ENCODE measurements around the gene PIK3AP1. TPM values are rescaled to one million over a fixed set of nuclear protein-coding genes. Genes with fewer than 3 reads are reported as not detected.

PIK3AP1 gene
- total RNA-seq, 1 donor from 2014 or later = 6.9 TPM

GRCh38 chr10:96658844-96659243 is 61.5 kb downstream of the PIK3AP1 start:
- intact Hi-C loops (cut with DNase I) = no loop called here
- ATAC-seq (ENCODE audit: poor library complexity) = no peak

GRCh38 chr10:96657385-96657784 is 62.9 kb downstream of the PIK3AP1 start:
- DNase-seq (no peak), ATAC-seq (ENCODE audit: poor library complexity) (no peak)
- intact Hi-C loops (cut with DNase I) = no loop called here

More at GRCh38 chr10:96658844-96659243, 61.5 kb downstream of the PIK3AP1 start:
- DNase-seq = no peak

GRCh38 chr10:96656839-96657238 is 63.5 kb downstream of the PIK3AP1 start:
- peak; percentile 57 for ATAC-seq (ENCODE audit: poor library complexity)
- intact Hi-C loops (cut with DNase I) = no loop called here

GRCh38 chr10:96656198-96656577 is 64.1 kb downstream of the PIK3AP1 start:
- intact Hi-C loops (cut with DNase I) = no loop called here
- ATAC-seq (ENCODE audit: poor library complexity) (no peak), DNase-seq (no peak)

More at GRCh38 chr10:96656839-96657238, 63.5 kb downstream of the PIK3AP1 start:
- no peak for DNase-seq

GRCh38 chr10:96655461-96656197 is 64.7 kb downstream of the PIK3AP1 start:
- intact Hi-C loops (cut with DNase I) = no loop called here
- ATAC-seq (ENCODE audit: poor library complexity) (no peak), DNase-seq (no peak)

- no peak for DNase-seq
- ATAC-seq (ENCODE audit: poor library complexity) = no peak
- intact Hi-C loops (cut with DNase I) = no loop called here
These were observed 68.3 kb downstream of the PIK3AP1 start for GRCh38 chr10:96651998-96652431.

- ATAC-seq (ENCODE audit: poor library complexity) = no peak
- intact Hi-C loops (cut with DNase I) = no loop called here
These were observed 69.4 kb downstream of the PIK3AP1 start for GRCh38 chr10:96650958-96651357.

GRCh38 chr10:96648297-96648696 is 72.0 kb downstream of the PIK3AP1 start:
- no peak for DNase-seq
- ATAC-seq (ENCODE audit: poor library complexity) = no peak
- intact Hi-C loops (cut with DNase I) = no loop called here

More at GRCh38 chr10:96650958-96651357, 69.4 kb downstream of the PIK3AP1 start:
- no peak for DNase-seq

- intact Hi-C loops (cut with DNase I) = no loop called here
- DNase-seq (no peak), ATAC-seq (ENCODE audit: poor library complexity) (no peak)
These were observed 72.8 kb downstream of the PIK3AP1 start for GRCh38 chr10:96647466-96647865.

GRCh38 chr10:96646751-96647166 is 73.6 kb downstream of the PIK3AP1 start:
- DNase-seq (no peak), ATAC-seq (ENCODE audit: poor library complexity) (no peak)
- intact Hi-C loops (cut with DNase I) = no loop called here

GRCh38 chr10:96646301-96646700 is 74.0 kb downstream of the PIK3AP1 start:
- intact Hi-C loops (cut with DNase I) = no loop called here
- no peak for DNase-seq
- no peak for ATAC-seq (ENCODE audit: poor library complexity)

GRCh38 chr10:96645191-96645721 is 75.1 kb downstream of the PIK3AP1 start:
- intact Hi-C loops (cut with DNase I) = no loop called here
- ATAC-seq (ENCODE audit: poor library complexity) = peak; percentile 71
- DNase-seq = peak; percentile 49

GRCh38 chr10:96643920-96644319 is 76.4 kb downstream of the PIK3AP1 start:
- intact Hi-C loops (cut with DNase I) = no loop called here
- DNase-seq (no peak), ATAC-seq (ENCODE audit: poor library complexity) (no peak)

- intact Hi-C loops (cut with DNase I) = no loop called here
- ATAC-seq (ENCODE audit: poor library complexity) = peak; percentile 69
- DNase-seq = peak; percentile 88
These were observed 77.3 kb downstream of the PIK3AP1 start for GRCh38 chr10:96642973-96643372.

GRCh38 chr10:96642530-96642929 is 77.8 kb downstream of the PIK3AP1 start:
- intact Hi-C loops (cut with DNase I) = no loop called here
- DNase-seq = no peak
- ATAC-seq (ENCODE audit: poor library complexity) = no peak

- intact Hi-C loops (cut with DNase I) = no loop called here
- ATAC-seq (ENCODE audit: poor library complexity) = no peak
These were observed 78.7 kb downstream of the PIK3AP1 start for GRCh38 chr10:96641396-96642295.

GRCh38 chr10:96639899-96640298 is 80.4 kb downstream of the PIK3AP1 start:
- intact Hi-C loops (cut with DNase I) = no loop called here
- DNase-seq = no peak
- ATAC-seq (ENCODE audit: poor library complexity) = no peak

More at GRCh38 chr10:96641396-96642295, 78.7 kb downstream of the PIK3AP1 start:
- DNase-seq = no peak

GRCh38 chr10:96638696-96639095 is 81.6 kb downstream of the PIK3AP1 start:
- ATAC-seq (ENCODE audit: poor library complexity) (no peak), DNase-seq (no peak)
- intact Hi-C loops (cut with DNase I) = no loop called here

GRCh38 chr10:96638120-96638519 is 82.2 kb downstream of the PIK3AP1 start:
- intact Hi-C loops (cut with DNase I) = no loop called here
- ATAC-seq (ENCODE audit: poor library complexity) (no peak), DNase-seq (no peak)
